Measurements from ENCODE around the gene HTRA1. TPM values are rescaled to one million over a fixed set of nuclear protein-coding genes. Genes with fewer than 3 reads are reported as not detected.

Gene HTRA1
- total RNA-seq, 3 donors from 2014 or later = 11.0 to 122 (median 28.9) TPM

GRCh38 chr10:122473116-122473515 is 11.8 kb downstream of the HTRA1 start:
- Histone ChIP-seq H3K4me3 (no peak overlapping the region), H3K9me3 (no peaks in the 10 kb centered on the region), H3K4me1 (ENCODE audit: low read depth) (no peaks in the 10 kb centered on the region), H3K36me3 (ENCODE audit: low read depth) (no peaks in the 10 kb centered on the region)
- DNase-seq = no peak
- intact Hi-C loops (cut with DNase I, micrococcal nuclease) = no loop called here
- no peak for ATAC-seq
- TF ChIP-seq, protein P1, sequence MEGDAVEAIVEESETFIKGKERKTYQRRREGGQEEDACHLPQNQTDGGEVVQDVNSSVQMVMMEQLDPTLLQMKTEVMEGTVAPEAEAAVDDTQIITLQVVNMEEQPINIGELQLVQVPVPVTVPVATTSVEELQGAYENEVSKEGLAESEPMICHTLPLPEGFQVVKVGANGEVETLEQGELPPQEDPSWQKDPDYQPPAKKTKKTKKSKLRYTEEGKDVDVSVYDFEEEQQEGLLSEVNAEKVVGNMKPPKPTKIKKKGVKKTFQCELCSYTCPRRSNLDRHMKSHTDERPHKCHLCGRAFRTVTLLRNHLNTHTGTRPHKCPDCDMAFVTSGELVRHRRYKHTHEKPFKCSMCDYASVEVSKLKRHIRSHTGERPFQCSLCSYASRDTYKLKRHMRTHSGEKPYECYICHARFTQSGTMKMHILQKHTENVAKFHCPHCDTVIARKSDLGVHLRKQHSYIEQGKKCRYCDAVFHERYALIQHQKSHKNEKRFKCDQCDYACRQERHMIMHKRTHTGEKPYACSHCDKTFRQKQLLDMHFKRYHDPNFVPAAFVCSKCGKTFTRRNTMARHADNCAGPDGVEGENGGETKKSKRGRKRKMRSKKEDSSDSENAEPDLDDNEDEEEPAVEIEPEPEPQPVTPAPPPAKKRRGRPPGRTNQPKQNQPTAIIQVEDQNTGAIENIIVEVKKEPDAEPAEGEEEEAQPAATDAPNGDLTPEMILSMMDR (IDR thresholded peaks at IDR 0.05) = no peak

DNA sequence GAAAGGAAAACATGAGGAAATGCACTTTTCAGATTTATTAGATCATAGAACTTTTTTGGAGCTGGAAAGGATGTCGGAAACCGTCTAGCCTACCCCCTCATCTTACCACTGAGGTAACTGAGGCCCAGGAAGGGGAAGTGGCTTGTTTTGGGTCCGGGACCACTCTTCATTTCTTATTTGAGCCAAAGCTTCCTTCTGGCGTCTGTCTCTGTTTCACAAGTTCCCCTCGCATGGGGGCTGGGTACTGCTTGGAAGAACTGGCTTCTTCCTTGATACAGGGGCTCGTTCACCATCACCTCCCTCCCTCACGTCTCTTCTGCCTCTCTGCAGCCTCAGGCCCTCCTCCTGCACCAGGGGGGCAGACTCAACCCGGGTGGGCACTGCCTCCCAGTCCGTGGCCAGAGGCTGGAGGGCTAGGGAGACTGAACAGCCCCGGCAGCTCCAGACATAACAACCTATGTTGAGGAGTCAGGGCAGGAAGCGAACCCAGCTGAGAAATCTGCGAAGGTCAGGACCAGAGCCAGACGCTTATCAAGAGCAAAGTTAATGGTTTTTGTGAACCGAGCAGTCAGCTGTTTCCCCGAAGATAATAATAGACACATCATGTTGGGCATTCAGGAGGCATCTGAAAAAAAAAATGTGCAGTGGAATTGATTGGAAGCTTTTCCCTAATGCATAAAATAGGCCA is 12.9 kb downstream of the HTRA1 start:
- TF ChIP-seq, protein P1 (IDR thresholded peaks at IDR 0.05) = no peak
- Histone ChIP-seq H3K9me3 (no peaks in the 10 kb centered on the region), H3K4me3 (no peak overlapping the region), H3K4me1 (ENCODE audit: low read depth) (no peaks in the 10 kb centered on the region), H3K36me3 (ENCODE audit: low read depth) (no peaks in the 10 kb centered on the region)
- no peak for DNase-seq
- intact Hi-C loops (cut with DNase I, micrococcal nuclease) = no loop called here
- ATAC-seq = no peak

DNA sequence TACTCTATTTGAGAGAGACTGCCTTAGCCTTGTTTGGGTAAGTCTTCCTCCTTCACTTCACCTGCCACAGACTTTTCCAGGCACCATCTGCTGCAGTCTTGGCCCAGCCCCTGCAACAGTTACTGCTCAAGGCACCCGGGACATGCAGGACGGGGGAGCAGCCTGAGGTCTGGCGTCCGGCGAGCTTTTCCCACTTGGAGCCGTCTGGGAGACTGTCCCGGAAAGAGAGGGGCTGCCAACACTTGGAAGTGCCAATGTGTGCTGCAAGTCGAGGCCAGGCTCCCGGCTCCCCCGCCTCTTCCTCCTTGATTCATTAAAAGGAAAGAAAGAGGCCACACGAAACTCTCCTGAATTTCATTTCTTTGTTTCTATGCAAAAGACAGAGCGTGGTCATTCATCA is 13.7 kb downstream of the HTRA1 start:
- intact Hi-C loops (cut with DNase I, micrococcal nuclease) = no loop called here
- Histone ChIP-seq H3K9me3 (no peaks in the 10 kb centered on the region), H3K4me3 (no peak overlapping the region), H3K4me1 (ENCODE audit: low read depth) (no peaks in the 10 kb centered on the region), H3K36me3 (ENCODE audit: low read depth) (no peaks in the 10 kb centered on the region)
- ATAC-seq = peak; percentile 20
- TF ChIP-seq, protein P1 (IDR thresholded peaks at IDR 0.05) = no peak
- DNase-seq = no peak

DNA sequence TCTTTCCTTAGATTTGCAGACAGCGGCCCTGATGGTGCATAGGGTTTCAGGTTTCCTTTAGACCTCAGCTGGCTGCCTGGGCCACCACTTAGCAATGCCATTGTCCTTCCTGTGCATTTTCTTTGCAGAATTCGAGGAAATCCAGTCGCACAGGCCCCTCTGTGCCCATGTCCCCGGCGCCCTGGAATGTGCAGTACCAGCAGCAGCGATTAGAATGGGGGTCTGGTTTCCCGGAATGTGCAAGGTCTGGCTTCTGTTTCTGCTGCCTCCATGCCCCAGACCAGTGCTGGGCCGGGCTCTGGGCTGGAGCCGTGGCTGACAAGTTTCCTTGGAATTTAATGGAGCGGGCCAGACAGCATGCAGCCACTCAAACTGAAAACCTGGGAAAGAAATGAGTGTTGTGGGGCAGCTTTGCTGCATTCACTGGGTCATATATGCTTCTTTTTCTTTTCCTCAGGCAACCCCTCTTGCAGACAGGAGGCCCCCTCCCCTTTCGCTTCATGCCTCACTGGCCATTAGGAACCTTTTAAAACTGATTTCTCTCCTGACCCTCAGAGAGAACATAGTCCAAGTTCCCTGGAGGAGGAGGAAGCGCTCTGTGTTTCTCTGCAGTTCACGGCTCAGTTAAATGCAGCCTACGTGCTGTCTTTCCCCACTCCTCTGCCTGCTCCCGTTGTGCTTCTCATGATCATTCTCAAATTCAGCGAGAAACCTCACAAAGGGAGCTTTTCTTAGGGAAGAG is 14.4 kb downstream of the HTRA1 start:
- Histone ChIP-seq H3K4me3 (no peak overlapping the region), H3K4me1 (ENCODE audit: low read depth) (no peaks in the 10 kb centered on the region), H3K36me3 (ENCODE audit: low read depth) (no peaks in the 10 kb centered on the region), H3K9me3 (no peaks in the 10 kb centered on the region)
- no peak for DNase-seq
- peak; percentile 23 for ATAC-seq
- intact Hi-C loops (cut with DNase I, micrococcal nuclease) = no loop called here
- TF ChIP-seq, protein P1 (IDR thresholded peaks at IDR 0.05) = no peak

DNA sequence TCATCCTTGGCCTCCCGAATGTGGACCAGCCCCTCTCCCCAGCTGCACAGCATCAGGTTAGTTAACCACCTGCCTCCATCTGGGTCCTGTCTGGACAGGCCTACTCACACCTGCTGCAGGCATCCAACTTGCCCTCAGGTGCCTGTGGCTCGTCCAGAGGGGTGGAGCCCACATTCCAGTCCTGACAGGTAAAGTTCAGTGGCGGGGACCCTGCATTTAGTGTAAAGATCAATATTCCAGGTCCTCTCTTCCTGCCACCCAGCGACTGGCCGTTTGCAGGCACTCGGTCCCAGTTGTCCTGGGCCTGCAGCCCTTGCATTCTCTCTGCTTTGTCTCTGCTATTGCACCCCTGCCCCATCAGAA is 15.0 kb downstream of the HTRA1 start:
- H3K4me1 ChIP-seq (ENCODE audit: low read depth) = no peaks in the 10 kb centered on the region
- H3K36me3 ChIP-seq (ENCODE audit: low read depth) = no peaks in the 10 kb centered on the region

More for the DNA sequence above, 15.0 kb downstream of the HTRA1 start:
- no peak overlapping the region for H3K4me3 ChIP-seq
- intact Hi-C loops (cut with DNase I, micrococcal nuclease) = no loop called here
- H3K9me3 ChIP-seq = no peaks in the 10 kb centered on the region
- DNase-seq (no peak), ATAC-seq (no peak)
- TF ChIP-seq, protein P1 (IDR thresholded peaks at IDR 0.05) = no peak

All from mucosa of descending colon (tissue), 3 donors.